GM23338 (cell line): ENCODE results near the gene POP7. TPM values are rescaled to one million over a fixed set of nuclear protein-coding genes. Genes with fewer than 3 reads are reported as not detected.

Experiments
- ATAC-seq: fragments of 200-7000 bp; cut with Tn5 transposase; 3 replicates; pipeline ENCODE4 v1.9.1; 2020
- DNase-seq: peaks from one replicate; pipeline ENCODE4 v3.0.0-alpha.2; 2015; ENCODE audit warnings: low spot score
- H2AFZ ChIP-seq: fragments of 200-600 bp; sonication (generic); 2 replicates; pipeline ENCODE4 v1.8.0; 2016; ENCODE audit warnings: antibody characterized with exemption, mild to moderate bottlenecking, moderate library complexity
- H3F3A ChIP-seq: fragments of 200-600 bp; sonication (generic); replicated peaks from 2 replicates; pipeline ENCODE4 v1.8.0; 2017; ENCODE audit warnings: antibody characterized with exemption, mixed run types, low read depth
- H3K27ac ChIP-seq: fragments of 200-600 bp; sonication (generic); 2 replicates; pipeline ENCODE4 v1.6.1; 2016; ENCODE audit warnings: low read depth
- H3K27me3 ChIP-seq: fragments of 200-600 bp; sonication (generic); 2 replicates; pipeline ENCODE4 v1.8.0; 2016; ENCODE audit warnings: mild to moderate bottlenecking, mixed run types, moderate library complexity; ENCODE audit not compliant: insufficient read depth
- H3K36me3 ChIP-seq: fragments of 200-600 bp; sonication (generic); 2 replicates; pipeline ENCODE4 v1.8.0; 2016; ENCODE audit warnings: mild to moderate bottlenecking; ENCODE audit not compliant: insufficient read depth
- H3K4me1 ChIP-seq: fragments of 200-600 bp; sonication (generic); 2 replicates; pipeline ENCODE4 v1.8.0; 2016; ENCODE audit warnings: mild to moderate bottlenecking, moderate library complexity; ENCODE audit not compliant: insufficient read depth
- H3K4me2 ChIP-seq: fragments of 200-600 bp; sonication (generic); 2 replicates; pipeline ENCODE4 v1.7.1; 2017; ENCODE audit warnings: mixed run types
- H3K4me3 ChIP-seq: fragments of 200-600 bp; sonication (generic); 2 replicates; pipeline ENCODE4 v1.6.1; 2016; ENCODE audit warnings: mixed run types
- H3K79me2 ChIP-seq: fragments of 200-600 bp; sonication (generic); replicated peaks from 2 replicates; pipeline ENCODE4 v1.8.0; 2017; ENCODE audit warnings: mild to moderate bottlenecking; ENCODE audit not compliant: insufficient read depth
- H3K9me2 ChIP-seq: fragments of 200-600 bp; sonication (generic); 2 replicates; pipeline ENCODE4 v1.8.0; 2017; ENCODE audit not compliant: insufficient read depth
- H4K20me1 ChIP-seq: fragments of 200-600 bp; sonication (generic); replicated peaks from 2 replicates; pipeline ENCODE4 v1.8.0; 2017; ENCODE audit warnings: mild to moderate bottlenecking; ENCODE audit not compliant: insufficient read depth
- H3K27ac Mint-ChIP-seq: 2 replicates; pipeline ENCODE4 v1.8.0; 2020; ENCODE audit warnings: inconsistent platforms, mild to moderate bottlenecking, moderate library complexity, mixed read lengths
- H3K27me3 Mint-ChIP-seq: 3 replicates; pipeline ENCODE4 v1.8.0; 2022; ENCODE audit warnings: low read depth, mild to moderate bottlenecking, moderate library complexity, mixed read lengths, inconsistent platforms; ENCODE audit not compliant: insufficient read depth, poor library complexity
- H3K36me3 Mint-ChIP-seq: 3 replicates; pipeline ENCODE4 v1.8.0; 2021; ENCODE audit warnings: low read depth, mild to moderate bottlenecking, inconsistent platforms, moderate library complexity, mixed read lengths
- H3K4me1 Mint-ChIP-seq: 3 replicates; pipeline ENCODE4 v1.8.0; 2020; ENCODE audit warnings: mild to moderate bottlenecking, inconsistent platforms, mixed read lengths
- H3K4me3 Mint-ChIP-seq: 3 replicates; pipeline ENCODE4 v1.8.0; 2021; ENCODE audit warnings: moderate library complexity, mild to moderate bottlenecking, inconsistent platforms, mixed read lengths
- H3K9me3 Mint-ChIP-seq: 3 replicates; pipeline ENCODE4 v1.8.0; 2020; ENCODE audit warnings: moderate library complexity, mild to moderate bottlenecking, inconsistent platforms, mixed read lengths
- CREB1 ChIP-seq: fragments of 250-450 bp; sonication (Bioruptor Pico); IDR thresholded peaks from 2 replicates; pipeline ENCODE4 v1.5.0; 2020; ENCODE audit warnings: low read depth, mild to moderate bottlenecking, moderate library complexity
- EZH2 ChIP-seq: fragments of 200-600 bp; sonication (generic); IDR thresholded peaks from one replicate; pipeline ENCODE4 v1.8.0; 2017; ENCODE audit warnings: antibody characterized with exemption, mild to moderate bottlenecking, low read depth; ENCODE audit not compliant: unreplicated experiment
- NANOG ChIP-seq: IDR thresholded peaks from 2 replicates; pipeline ENCODE4 v1.6.1; 2016; ENCODE audit warnings: antibody characterized with exemption, borderline replicate concordance
- STAT1 ChIP-seq: IDR thresholded peaks from one replicate; pipeline ENCODE4 v1.6.1; 2016; ENCODE audit warnings: antibody characterized with exemption; ENCODE audit not compliant: unreplicated experiment
- ZNF114 ChIP-seq: fragments of 250-450 bp; sonication (Bioruptor Pico); IDR thresholded peaks from 2 replicates; pipeline ENCODE4 v1.5.0; 2020; ENCODE audit warnings: mild to moderate bottlenecking, moderate library complexity
- polyA plus RNA-seq: library from polyadenylated mRNA; unstranded; fragments of >200 nt; fragmentation: Nextera tagmentation; extraction: Ambion mirVana; gene quantifications from 2 replicates; pipeline ENCODE4 v1.2.1, GENCODE V29; 2016
- total RNA-seq: library from RNA; depleted of rRNA; stranded (reverse); fragments of >200 nt; shearing (Covaris generic); gene quantifications from 2 replicates; pipeline ENCODE4 v1.2.3, GENCODE V29; 2014
- TF ChIP-seq, protein P1 (sequence below), 2 experiments: fragments of 200-600 bp in 1 of 2; sonication (generic) in 1 of 2; conservative IDR thresholded peaks; 2 replicates each; pipeline versions ENCODE4 v1.5.1 to v1.6.1; 2016 to 2017; ENCODE audit warnings: antibody characterized with exemption in 2 of 2, low read depth in 2 of 2, mild to moderate bottlenecking in 2 of 2, moderate library complexity in 1 of 2
- TF ChIP-seq, protein P2 (sequence below): IDR thresholded peaks from one replicate; pipeline ENCODE4 v1.6.1; 2018; ENCODE audit warnings: antibody characterized with exemption; ENCODE audit not compliant: unreplicated experiment

Gene POP7
- total and polyA plus RNA-seq, 2 experiments from 2014 or later: 110 to 216 TPM

DNA sequence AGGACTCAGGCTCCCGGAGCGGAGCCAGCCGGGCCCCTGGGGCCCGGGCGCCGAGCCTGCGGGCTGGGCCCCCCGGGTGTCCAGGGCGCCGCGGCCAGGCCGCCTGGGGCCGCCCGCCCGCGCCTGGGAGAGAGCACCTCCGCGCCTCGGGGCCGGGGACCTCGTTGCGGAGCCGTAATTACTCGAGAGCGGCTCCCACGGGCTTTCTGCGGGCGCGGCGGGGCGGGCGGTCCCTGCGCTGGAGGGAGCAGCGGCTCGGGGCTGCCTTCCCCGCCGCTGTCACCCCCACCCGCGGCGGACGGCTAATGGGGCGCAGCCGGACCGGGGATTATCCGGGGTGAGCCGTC lies 30.8 kb upstream of the POP7 start:
- TF ChIP-seq STAT1 (no peak), ZNF114 (CRISPR knock-in tag) (no peak), EZH2 (no peak)
- TF ChIP-seq, protein P1, sequence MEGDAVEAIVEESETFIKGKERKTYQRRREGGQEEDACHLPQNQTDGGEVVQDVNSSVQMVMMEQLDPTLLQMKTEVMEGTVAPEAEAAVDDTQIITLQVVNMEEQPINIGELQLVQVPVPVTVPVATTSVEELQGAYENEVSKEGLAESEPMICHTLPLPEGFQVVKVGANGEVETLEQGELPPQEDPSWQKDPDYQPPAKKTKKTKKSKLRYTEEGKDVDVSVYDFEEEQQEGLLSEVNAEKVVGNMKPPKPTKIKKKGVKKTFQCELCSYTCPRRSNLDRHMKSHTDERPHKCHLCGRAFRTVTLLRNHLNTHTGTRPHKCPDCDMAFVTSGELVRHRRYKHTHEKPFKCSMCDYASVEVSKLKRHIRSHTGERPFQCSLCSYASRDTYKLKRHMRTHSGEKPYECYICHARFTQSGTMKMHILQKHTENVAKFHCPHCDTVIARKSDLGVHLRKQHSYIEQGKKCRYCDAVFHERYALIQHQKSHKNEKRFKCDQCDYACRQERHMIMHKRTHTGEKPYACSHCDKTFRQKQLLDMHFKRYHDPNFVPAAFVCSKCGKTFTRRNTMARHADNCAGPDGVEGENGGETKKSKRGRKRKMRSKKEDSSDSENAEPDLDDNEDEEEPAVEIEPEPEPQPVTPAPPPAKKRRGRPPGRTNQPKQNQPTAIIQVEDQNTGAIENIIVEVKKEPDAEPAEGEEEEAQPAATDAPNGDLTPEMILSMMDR (conservative IDR thresholded peaks at IDR 0.05; ENCODE audit: low read depth in 2 of 2): no peak
- H4K20me1 ChIP-seq: no peaks in the 10 kb centered on the region; the same call in 1 of the 2 replicates
- peak overlapping the region; percentile 83; the same call in 2 of the 3 replicates for H3K4me3 Mint-ChIP-seq
- ATAC-seq (no peak), DNase-seq (no peak)
- H3K27me3 Mint-ChIP-seq: peaks cover 35% of the 10 kb centered on the region
- no peak overlapping the region for H3K27ac Mint-ChIP-seq
- H3F3A ChIP-seq: peaks cover 24% of the 10 kb centered on the region
- H3K36me3 ChIP-seq: no peaks in the 10 kb centered on the region
- H3K4me1 ChIP-seq: peaks cover 4% of the 10 kb centered on the region; the same call in 1 of the 2 replicates
- peaks cover 20% of the 10 kb centered on the region for H3K36me3 Mint-ChIP-seq
- H3K9me2 ChIP-seq: no peaks in the 10 kb centered on the region
- H3K27me3 ChIP-seq: peaks cover 16% of the 10 kb centered on the region
- H3K79me2 ChIP-seq: no peaks in the 10 kb centered on the region
- no peak overlapping the region for H2AFZ ChIP-seq
- H3K27ac ChIP-seq: no peak overlapping the region
- peak overlapping the region; percentile 93 for H3K4me3 ChIP-seq
- no peaks in the 10 kb centered on the region for H3K9me3 Mint-ChIP-seq
- peak overlapping the region; percentile 99 for H3K4me2 ChIP-seq
- H3K4me1 Mint-ChIP-seq: peaks cover 9% of the 10 kb centered on the region

- peaks cover 35% of the 10 kb centered on the region for H3K27me3 Mint-ChIP-seq
- Histone ChIP-seq H4K20me1 (no peaks in the 10 kb centered on the region; the same call in 1 of the 2 replicates), H3K36me3 (no peaks in the 10 kb centered on the region), H3K4me2 (peak overlapping the region; percentile 99), H3K79me2 (no peaks in the 10 kb centered on the region), H3K27me3 (peaks cover 16% of the 10 kb centered on the region), H3K4me1 (peaks cover 5% of the 10 kb centered on the region), H3K27ac (no peak overlapping the region), H2AFZ (no peak overlapping the region), H3F3A (peaks cover 31% of the 10 kb centered on the region), H3K9me2 (no peaks in the 10 kb centered on the region), H3K4me3 (peak overlapping the region; percentile 93)
- H3K36me3 Mint-ChIP-seq: peaks cover 27% of the 10 kb centered on the region
- ATAC-seq: peak; percentile 45
- no peak overlapping the region for H3K27ac Mint-ChIP-seq
- DNase-seq: peak; percentile 80
- H3K4me3 Mint-ChIP-seq: peak overlapping the region; percentile 79
- H3K4me1 Mint-ChIP-seq: peaks cover 11% of the 10 kb centered on the region
- TF ChIP-seq EZH2 (no peak), NANOG (no peak), CREB1 (CRISPR knock-in tag) (peak; percentile 66; the same call in 1 of the 2 replicates)
- TF ChIP-seq, protein P2, sequence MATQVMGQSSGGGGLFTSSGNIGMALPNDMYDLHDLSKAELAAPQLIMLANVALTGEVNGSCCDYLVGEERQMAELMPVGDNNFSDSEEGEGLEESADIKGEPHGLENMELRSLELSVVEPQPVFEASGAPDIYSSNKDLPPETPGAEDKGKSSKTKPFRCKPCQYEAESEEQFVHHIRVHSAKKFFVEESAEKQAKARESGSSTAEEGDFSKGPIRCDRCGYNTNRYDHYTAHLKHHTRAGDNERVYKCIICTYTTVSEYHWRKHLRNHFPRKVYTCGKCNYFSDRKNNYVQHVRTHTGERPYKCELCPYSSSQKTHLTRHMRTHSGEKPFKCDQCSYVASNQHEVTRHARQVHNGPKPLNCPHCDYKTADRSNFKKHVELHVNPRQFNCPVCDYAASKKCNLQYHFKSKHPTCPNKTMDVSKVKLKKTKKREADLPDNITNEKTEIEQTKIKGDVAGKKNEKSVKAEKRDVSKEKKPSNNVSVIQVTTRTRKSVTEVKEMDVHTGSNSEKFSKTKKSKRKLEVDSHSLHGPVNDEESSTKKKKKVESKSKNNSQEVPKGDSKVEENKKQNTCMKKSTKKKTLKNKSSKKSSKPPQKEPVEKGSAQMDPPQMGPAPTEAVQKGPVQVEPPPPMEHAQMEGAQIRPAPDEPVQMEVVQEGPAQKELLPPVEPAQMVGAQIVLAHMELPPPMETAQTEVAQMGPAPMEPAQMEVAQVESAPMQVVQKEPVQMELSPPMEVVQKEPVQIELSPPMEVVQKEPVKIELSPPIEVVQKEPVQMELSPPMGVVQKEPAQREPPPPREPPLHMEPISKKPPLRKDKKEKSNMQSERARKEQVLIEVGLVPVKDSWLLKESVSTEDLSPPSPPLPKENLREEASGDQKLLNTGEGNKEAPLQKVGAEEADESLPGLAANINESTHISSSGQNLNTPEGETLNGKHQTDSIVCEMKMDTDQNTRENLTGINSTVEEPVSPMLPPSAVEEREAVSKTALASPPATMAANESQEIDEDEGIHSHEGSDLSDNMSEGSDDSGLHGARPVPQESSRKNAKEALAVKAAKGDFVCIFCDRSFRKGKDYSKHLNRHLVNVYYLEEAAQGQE: no peak
- no peaks in the 10 kb centered on the region for H3K9me3 Mint-ChIP-seq
Observed at GRCh38 chr7:100675581-100676350, 30.2 kb upstream of the POP7 start.
